ENCODE data around the gene UGT3A1.

UGT3A1 gene

GRCh38 chr5:35908228-35908627 is 83.0 kb downstream of the UGT3A1 start:
- no peak for DNase-seq (ENCODE audit: low spot score)

GRCh38 chr5:35904443-35905132 is 86.6 kb downstream of the UGT3A1 start:
- no peak for DNase-seq (ENCODE audit: low spot score)

GRCh38 chr5:35903631-35904203 is 87.5 kb downstream of the UGT3A1 start:
- DNase-seq (ENCODE audit: low spot score), result no peak

- DNase-seq (ENCODE audit: low spot score), result no peak
Observed at GRCh38 chr5:35902046-35902672, 89.0 kb downstream of the UGT3A1 start.

Data from Ammon's horn (tissue), 1 donor.